Neural cell (in vitro differentiated cells): ENCODE measurements around the gene CLUH. TPM values are rescaled to one million over a fixed set of nuclear protein-coding genes. Genes with fewer than 3 reads are reported as not detected.

Source experiments
- H2AFZ ChIP-seq: fragments of 200-600, 300-800 bp; sonication (generic), shearing (Covaris generic); 2 replicates; pipeline ENCODE4 v1.6.0; 2014; ENCODE audit warnings: low read depth, mild to moderate bottlenecking, antibody characterized with exemption, low read length, moderate library complexity
- H3F3A ChIP-seq: fragments of 200-600 bp; shearing (Covaris generic); 2 replicates; pipeline ENCODE4 v1.6.1; 2016; ENCODE audit warnings: mild to moderate bottlenecking, moderate library complexity, mixed read lengths, antibody characterized with exemption, low read length; ENCODE audit not compliant: insufficient read depth, poor library complexity, severe bottlenecking
- H3K27ac ChIP-seq: fragments of 200-600, 300-800 bp; sonication (generic), shearing (Covaris generic); 2 replicates; pipeline ENCODE4 v1.5.1; 2014; ENCODE audit warnings: mild to moderate bottlenecking, low read length, moderate library complexity
- H3K27me3 ChIP-seq: fragments of 300-800, 200-600 bp; sonication (generic), shearing (Covaris generic); 2 replicates; pipeline ENCODE4 v1.6.0; 2014; ENCODE audit warnings: mild to moderate bottlenecking, low read depth, low read length, moderate library complexity; ENCODE audit not compliant: insufficient read depth
- H3K36me3 ChIP-seq: fragments of 300-800, 200-600 bp; sonication (generic), shearing (Covaris generic); 2 replicates; pipeline ENCODE4 v1.5.1; 2014; ENCODE audit warnings: mild to moderate bottlenecking, antibody characterized with exemption, low read length, moderate library complexity; ENCODE audit not compliant: insufficient read depth
- H3K4me2 ChIP-seq: fragments of 300-800, 200-600 bp; sonication (generic), shearing (Covaris generic); 2 replicates; pipeline ENCODE4 v1.6.0; 2014; ENCODE audit warnings: mild to moderate bottlenecking, low read length
- H3K4me3 ChIP-seq: fragments of 300-800, 200-600 bp; sonication (generic), shearing (Covaris generic); 2 replicates; pipeline ENCODE4 v1.5.1; 2014; ENCODE audit warnings: mild to moderate bottlenecking, low read length, moderate library complexity
- H3K79me2 ChIP-seq: fragments of 200-600 bp; shearing (Covaris generic); replicated peaks from 2 replicates; pipeline ENCODE4 v1.6.0; 2014; ENCODE audit warnings: mild to moderate bottlenecking, low read length, moderate library complexity; ENCODE audit not compliant: insufficient read depth
- H3K9ac ChIP-seq: fragments of 300-800, 200-600 bp; sonication (generic), shearing (Covaris generic); 2 replicates; pipeline ENCODE4 v1.6.1; 2016; ENCODE audit warnings: mild to moderate bottlenecking, low read length, mixed read lengths
- H3K9me2 ChIP-seq: fragments of 200-600 bp; shearing (Covaris generic); 2 replicates; pipeline ENCODE4 v1.6.1; 2016; ENCODE audit warnings: mild to moderate bottlenecking, low read length, mixed read lengths; ENCODE audit not compliant: insufficient read depth
- H3K9me3 ChIP-seq: fragments of 200-600, 300-800 bp; sonication (generic), shearing (Covaris generic); 2 replicates; pipeline ENCODE4 v1.6.1; 2016; ENCODE audit warnings: mild to moderate bottlenecking, mixed run types, low read length, moderate library complexity, mixed read lengths
- H4K20me1 ChIP-seq: fragments of 200-600 bp; shearing (Covaris generic); 2 replicates; pipeline ENCODE4 v1.6.1; 2016; ENCODE audit warnings: mild to moderate bottlenecking, mixed run types; ENCODE audit not compliant: insufficient read depth
- EZH2 ChIP-seq: fragments of 200-600, 300-800 bp; shearing (Covaris generic), sonication (generic); IDR thresholded peaks from 2 replicates; pipeline ENCODE4 v1.6.1; 2014; ENCODE audit warnings: antibody characterized with exemption, low read length, borderline replicate concordance, mild to moderate bottlenecking; ENCODE audit not compliant: insufficient read depth, poor library complexity, severe bottlenecking
- polyA plus RNA-seq: library from polyadenylated mRNA; depleted of rRNA; stranded (reverse); fragments of >200 nt; gene quantifications from 2 replicates; pipeline ENCODE4 v1.2.3, GENCODE V29; 2014
- small RNA-seq, 3 experiments: library from RNA; depleted of rRNA; stranded (forward); fragments of <200 nt; gene quantifications; one replicate each; pipeline ENCODE3, GENCODE V24; 2012

The CLUH gene
- polyA plus RNA-seq, 1 donor from 2014 or later, result 18.6 TPM

GRCh38 chr17:2644971-2645370 is 66.6 kb downstream of the CLUH start:
- no peak for TF ChIP-seq EZH2
- H3K9ac ChIP-seq, result no peak overlapping the region
- H3K9me2 ChIP-seq, result no peaks in the 10 kb centered on the region
- no peaks in the 10 kb centered on the region for H3K36me3 ChIP-seq
- H3K9me3 ChIP-seq, result no peaks in the 10 kb centered on the region
- H3K4me2 ChIP-seq, result no peak overlapping the region
- H3K79me2 ChIP-seq, result peaks cover 36% of the 10 kb centered on the region
- no peaks in the 10 kb centered on the region for H3K27me3 ChIP-seq
- no peaks in the 10 kb centered on the region for H4K20me1 ChIP-seq
- no peak overlapping the region for H2AFZ ChIP-seq
- no peak overlapping the region for H3K4me3 ChIP-seq
- H3F3A ChIP-seq, result no peaks in the 10 kb centered on the region
- no peak overlapping the region for H3K27ac ChIP-seq

Small RNAs within 50 kb of the gene (small RNA-seq; reads per million reads assigned to genes)
- 0 reads per million in 3 experiments for gene MIR1253
- 0 to 0.42 (median 0.23) reads per million in 3 experiments for gene MIR6776
- 0 to 0.03 (median 0) reads per million in 3 experiments for gene RN7SL608P
- 0 reads per million in 3 experiments for gene hsa-mir-1253

Other genes starting within 250 kb of the CLUH start
- gene METTL16, start 199.9 kb downstream of the CLUH start, polyA plus RNA-seq, result 18.7 and 20.3 TPM in 2 replicates
- 294 and 305 TPM in 2 replicates for gene PAFAH1B1, start 118.1 kb downstream of the CLUH start, polyA plus RNA-seq
- 0.32 and 1.2 TPM in 2 replicates for gene CCDC92B, start 37.9 kb upstream of the CLUH start, polyA plus RNA-seq
- gene RAP1GAP2, start 84.7 kb upstream of the CLUH start, polyA plus RNA-seq, result 14.8 and 20.1 TPM in 2 replicates